Activated naive CD4-positive, alpha-beta T cell treated with anti-CD3 and anti-CD28 coated beads, Interleukin-2, amount 10 ng/mL, durations not matched to agents 7 days and 5 days (primary cell): ENCODE data around the gene FKBP3.

Experiments
- CTCF ChIA-PET: fragments of 350-600 bp; sonication (Branson Sonifier 250); formaldehyde crosslinking; loops from one replicate; lab custom pipeline; 2021; ENCODE audit warnings: antibody characterized with exemption; lab: Charles Lee
- DNase-seq: peaks from one replicate; pipeline ENCODE4 v3.0.0-alpha.2; 2020
- H3K27ac Mint-ChIP-seq: one replicate; pipeline ENCODE4 v1.8.0; 2021; ENCODE audit warnings: mild to moderate bottlenecking, moderate library complexity, mixed read lengths
- H3K27me3 Mint-ChIP-seq: one replicate; pipeline ENCODE4 v1.8.0; 2021; ENCODE audit warnings: mild to moderate bottlenecking, mixed read lengths
- H3K36me3 Mint-ChIP-seq: one replicate; pipeline ENCODE4 v1.8.0; 2021; ENCODE audit warnings: mixed read lengths
- H3K4me1 Mint-ChIP-seq: one replicate; pipeline ENCODE4 v1.8.0; 2021; ENCODE audit warnings: mixed read lengths
- H3K4me3 Mint-ChIP-seq: one replicate; pipeline ENCODE4 v1.8.0; 2021; ENCODE audit warnings: mild to moderate bottlenecking, moderate library complexity, mixed read lengths
- H3K9me3 Mint-ChIP-seq: one replicate; pipeline ENCODE4 v1.8.0; 2021; ENCODE audit warnings: mixed read lengths

Gene FKBP3

GRCh38 chr14:45135156-45135555, 875 bp upstream of the FKBP3 start:
- Mint-ChIP-seq H3K27ac (peak overlapping the region; percentile 100), H3K9me3 (no peaks in the 10 kb centered on the region), H3K27me3 (no peaks in the 10 kb centered on the region), H3K4me1 (peaks cover 52% of the 10 kb centered on the region), H3K36me3 (peaks cover 11% of the 10 kb centered on the region), H3K4me3 (peak overlapping the region; percentile 90)
- DNase-seq: no peak
- CTCF ChIA-PET: interaction anchor here (0.9 to 2.2 kb wide), 3 partner anchors 117 to 173 kb away, joined by 3 to 7 read pairs (median 4); partner anchors contain the start of gene MIS18BP1

- H3K4me1 Mint-ChIP-seq: peaks cover 43% of the 10 kb centered on the region
- H3K27me3 Mint-ChIP-seq: no peaks in the 10 kb centered on the region
- peaks cover 6% of the 10 kb centered on the region for H3K36me3 Mint-ChIP-seq
- peak overlapping the region; percentile 90 for H3K4me3 Mint-ChIP-seq
- no peak for DNase-seq
- H3K9me3 Mint-ChIP-seq: no peaks in the 10 kb centered on the region
- peak overlapping the region; percentile 100 for H3K27ac Mint-ChIP-seq
- CTCF ChIA-PET: interaction anchor here (0.9 to 1.9 kb wide), 3 partner anchors 11 to 135 kb away, joined by 3 to 4 read pairs (median 3); no protein-coding TSS in a partner anchor
Observed at GRCh38 chr14:45133683-45134050, 614 bp downstream of the FKBP3 start.

DNA sequence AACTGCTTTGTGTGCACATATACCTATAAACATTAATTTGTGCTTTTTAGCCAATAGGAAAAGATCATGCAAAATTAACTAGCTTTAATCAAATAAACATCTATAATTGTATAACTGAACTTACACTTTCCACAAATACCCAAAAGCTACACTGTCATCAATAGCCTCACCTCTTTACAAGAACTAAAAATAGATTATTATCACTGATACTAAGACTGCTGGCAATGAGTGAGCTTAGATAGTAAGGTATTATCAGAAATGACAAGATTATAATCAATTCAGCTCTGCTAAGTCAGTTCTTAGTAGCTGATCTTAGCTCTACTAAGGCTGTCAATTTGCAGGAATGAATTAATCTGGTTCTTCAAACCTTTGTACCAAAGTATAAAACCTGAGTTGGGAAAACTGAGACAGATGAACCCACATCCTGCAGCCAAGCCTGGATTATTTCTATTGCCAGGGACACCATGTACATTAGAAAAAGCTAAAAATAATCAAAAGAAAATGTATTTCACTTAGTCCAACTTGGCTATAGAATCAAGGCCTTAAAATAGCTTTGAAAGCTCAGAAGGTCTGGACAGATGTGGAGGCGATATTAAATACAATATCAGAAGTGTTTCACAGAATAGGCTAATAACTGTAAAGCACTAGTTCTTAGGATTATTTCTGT, 5.2 kb downstream of the FKBP3 start:
- peaks cover 24% of the 10 kb centered on the region for H3K4me1 Mint-ChIP-seq
- no peaks in the 10 kb centered on the region for H3K27me3 Mint-ChIP-seq
- CTCF ChIA-PET: interaction anchor here (1.3 kb wide), 3 partner anchors 12 to 139 kb away, joined by 3 to 5 read pairs (median 3); no protein-coding TSS in a partner anchor
- peaks cover 22% of the 10 kb centered on the region for H3K36me3 Mint-ChIP-seq
- DNase-seq: no peak
- H3K4me3 Mint-ChIP-seq: no peak overlapping the region
- H3K27ac Mint-ChIP-seq: no peak overlapping the region
- H3K9me3 Mint-ChIP-seq: no peaks in the 10 kb centered on the region

DNA sequence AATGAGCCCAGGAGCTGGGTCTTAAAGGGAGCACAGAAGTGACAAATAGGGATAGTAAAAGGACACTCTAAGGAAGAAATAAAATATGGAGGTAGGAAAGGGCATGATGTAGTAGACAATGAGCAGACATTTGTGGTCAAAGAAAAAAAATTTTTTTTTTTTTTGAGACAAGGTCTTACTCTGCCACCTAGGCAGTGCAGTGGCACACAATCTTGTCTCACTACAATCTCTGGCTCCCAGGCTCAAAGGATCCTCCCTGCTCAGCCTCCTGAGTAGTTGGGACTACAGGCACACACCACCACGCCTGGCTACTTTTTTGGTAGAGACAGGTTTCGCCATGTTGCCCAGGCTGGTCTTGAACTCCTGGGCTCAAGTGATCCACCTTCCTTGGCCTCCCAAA, 8.5 kb downstream of the FKBP3 start:
- Mint-ChIP-seq H3K36me3 (peaks cover 32% of the 10 kb centered on the region), H3K4me3 (no peak overlapping the region), H3K27me3 (no peaks in the 10 kb centered on the region), H3K27ac (no peak overlapping the region), H3K4me1 (peaks cover 5% of the 10 kb centered on the region), H3K9me3 (no peaks in the 10 kb centered on the region)
- no peak for DNase-seq
- CTCF ChIA-PET: interaction anchor here (0.7 kb wide), 1 partner anchor 190 kb away, joined by 3 read pairs; no protein-coding TSS in a partner anchor

DNA sequence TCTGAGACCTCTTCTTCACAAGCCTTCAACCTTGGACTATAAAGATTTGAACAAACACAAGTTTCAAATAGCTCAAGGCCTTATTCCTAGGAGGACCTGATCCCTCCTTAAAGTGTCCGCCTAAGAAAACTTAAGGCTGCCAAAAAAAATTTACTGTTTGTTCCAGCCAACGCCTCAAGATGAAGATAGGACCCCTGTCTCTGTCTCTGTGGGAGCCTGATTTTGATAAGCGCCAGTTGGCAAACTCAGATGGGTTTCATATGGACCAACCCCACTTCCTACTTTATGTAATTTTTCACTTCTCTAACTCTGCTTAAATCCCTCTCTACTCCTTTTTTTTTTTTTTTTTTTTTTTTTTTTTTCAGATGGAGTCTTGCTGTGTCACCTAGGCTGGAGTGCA, 11.0 kb downstream of the FKBP3 start:
- no peaks in the 10 kb centered on the region for H3K9me3 Mint-ChIP-seq
- no peak overlapping the region for H3K27ac Mint-ChIP-seq
- H3K36me3 Mint-ChIP-seq: peaks cover 44% of the 10 kb centered on the region
- DNase-seq: no peak
- no peak overlapping the region for H3K4me3 Mint-ChIP-seq
- H3K4me1 Mint-ChIP-seq: peaks cover 4% of the 10 kb centered on the region
- CTCF ChIA-PET: interaction anchor here (1.3 kb wide), 1 partner anchor 11 kb away, joined by 3 read pairs; the partner anchor contains the start of gene FKBP3
- H3K27me3 Mint-ChIP-seq: no peaks in the 10 kb centered on the region

GRCh38 chr14:45120096-45120495, 14.2 kb downstream of the FKBP3 start:
- Mint-ChIP-seq H3K27ac (no peak overlapping the region), H3K4me1 (no peaks in the 10 kb centered on the region), H3K36me3 (peaks cover 50% of the 10 kb centered on the region), H3K27me3 (no peaks in the 10 kb centered on the region), H3K4me3 (no peak overlapping the region), H3K9me3 (no peaks in the 10 kb centered on the region)
- CTCF ChIA-PET: no interaction called here
- DNase-seq: no peak

GRCh38 chr14:45118594-45118993, 15.7 kb downstream of the FKBP3 start:
- Mint-ChIP-seq H3K27me3 (no peaks in the 10 kb centered on the region), H3K36me3 (peaks cover 45% of the 10 kb centered on the region), H3K4me3 (no peak overlapping the region), H3K9me3 (no peaks in the 10 kb centered on the region), H3K4me1 (peaks cover 2% of the 10 kb centered on the region), H3K27ac (no peak overlapping the region)
- CTCF ChIA-PET: no interaction called here
- DNase-seq: no peak

GRCh38 chr14:45114327-45114726, 20.0 kb downstream of the FKBP3 start:
- Mint-ChIP-seq H3K4me3 (no peak overlapping the region), H3K36me3 (peaks cover 41% of the 10 kb centered on the region), H3K27me3 (no peaks in the 10 kb centered on the region), H3K27ac (no peak overlapping the region), H3K9me3 (no peaks in the 10 kb centered on the region), H3K4me1 (peaks cover 7% of the 10 kb centered on the region)
- DNase-seq: no peak
- CTCF ChIA-PET: no interaction called here

DNA sequence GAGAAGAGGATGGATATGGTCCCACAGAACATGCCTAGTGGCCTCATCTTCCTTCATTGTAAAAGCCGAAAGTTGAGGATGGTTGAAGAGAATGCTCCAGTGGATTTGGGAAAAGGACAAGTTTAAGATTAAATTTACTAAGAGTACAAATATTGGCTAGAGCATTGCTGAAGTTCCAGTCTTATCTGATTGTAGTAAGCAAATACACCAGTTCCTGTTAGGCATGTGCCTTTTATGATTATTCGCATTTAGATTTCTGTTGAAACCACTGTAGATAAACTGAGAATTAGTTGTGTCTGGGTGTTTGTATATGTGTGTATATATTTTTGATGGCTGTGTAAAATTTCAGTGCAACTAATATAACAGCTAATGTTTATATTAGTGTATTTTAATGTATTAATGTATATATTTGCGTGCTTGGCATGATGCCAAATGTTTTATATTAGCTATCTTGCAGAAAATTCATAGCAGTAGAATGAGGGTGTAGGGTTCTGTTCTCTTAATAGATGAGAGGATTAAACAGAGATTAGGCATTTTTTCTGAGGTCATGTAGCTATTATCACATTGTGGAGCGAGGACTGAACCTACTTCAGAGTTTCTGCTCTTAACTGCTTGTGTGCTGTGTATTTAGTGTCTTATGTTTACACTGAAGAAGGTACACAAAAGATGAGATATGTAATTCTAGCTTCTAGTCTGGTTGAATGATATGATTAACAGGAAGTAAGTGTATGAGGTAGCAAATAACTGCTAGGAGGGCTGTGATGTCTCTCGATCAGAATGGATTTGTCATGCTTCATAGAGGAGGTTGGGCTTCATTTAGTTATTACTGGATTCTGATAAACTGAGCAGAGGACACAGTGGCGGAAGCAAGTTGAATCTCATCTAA, 21.1 kb downstream of the FKBP3 start:
- no peak overlapping the region for H3K4me3 Mint-ChIP-seq
- peaks cover 7% of the 10 kb centered on the region for H3K4me1 Mint-ChIP-seq
- peak overlapping the region; percentile 46 for H3K27ac Mint-ChIP-seq
- H3K36me3 Mint-ChIP-seq: peaks cover 40% of the 10 kb centered on the region
- no peaks in the 10 kb centered on the region for H3K27me3 Mint-ChIP-seq
- CTCF ChIA-PET: interaction anchor here (0.6 kb wide), 1 partner anchor 646 kb away, joined by 3 read pairs; no protein-coding TSS in a partner anchor
- no peaks in the 10 kb centered on the region for H3K9me3 Mint-ChIP-seq
- DNase-seq: no peak

DNA sequence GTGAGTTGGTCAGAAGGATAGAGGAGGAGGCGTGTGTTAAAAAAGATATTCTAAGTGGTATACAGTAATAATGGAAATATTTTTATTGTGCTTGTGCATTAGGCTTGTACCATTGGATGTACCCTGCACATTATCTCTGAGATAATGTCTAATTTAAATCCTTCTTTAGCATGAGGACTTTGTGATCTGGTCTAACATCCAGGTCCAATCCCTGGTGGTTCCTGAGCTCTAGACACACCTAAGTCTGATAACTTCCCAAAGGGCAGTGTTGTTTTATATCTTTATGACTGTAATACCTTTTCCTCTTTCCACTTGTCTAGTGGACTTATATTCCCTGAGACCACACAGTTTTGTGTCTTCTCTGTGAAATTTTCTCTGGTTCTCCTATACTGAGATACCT, 29.7 kb downstream of the FKBP3 start:
- no peaks in the 10 kb centered on the region for H3K4me1 Mint-ChIP-seq
- CTCF ChIA-PET: no interaction called here
- peaks cover 36% of the 10 kb centered on the region for H3K36me3 Mint-ChIP-seq
- no peaks in the 10 kb centered on the region for H3K27me3 Mint-ChIP-seq
- DNase-seq: no peak
- H3K9me3 Mint-ChIP-seq: no peaks in the 10 kb centered on the region
- H3K27ac Mint-ChIP-seq: no peak overlapping the region
- no peak overlapping the region for H3K4me3 Mint-ChIP-seq

DNA sequence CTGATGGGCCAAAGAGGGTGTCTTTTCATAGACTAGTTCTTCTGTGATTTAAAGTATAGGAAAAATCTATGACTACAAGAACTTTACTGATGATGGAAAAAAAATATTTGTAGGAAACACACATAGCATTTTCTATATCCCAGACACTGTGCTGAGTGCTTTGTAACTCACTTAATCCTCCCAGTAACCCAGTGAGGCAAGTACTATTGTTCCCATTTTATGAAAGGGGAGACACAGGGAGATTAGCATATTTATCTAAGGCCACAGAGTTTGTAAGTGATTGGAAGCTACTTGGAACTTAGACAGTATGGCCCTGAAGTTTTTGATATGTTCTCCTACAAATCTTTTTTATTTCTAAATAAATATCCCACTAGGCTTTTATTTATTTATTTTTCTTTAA, 30.5 kb downstream of the FKBP3 start:
- Mint-ChIP-seq H3K9me3 (no peaks in the 10 kb centered on the region), H3K4me3 (no peak overlapping the region), H3K36me3 (peaks cover 36% of the 10 kb centered on the region), H3K4me1 (no peaks in the 10 kb centered on the region), H3K27me3 (no peaks in the 10 kb centered on the region), H3K27ac (no peak overlapping the region)
- no peak for DNase-seq
- CTCF ChIA-PET: no interaction called here

DNA sequence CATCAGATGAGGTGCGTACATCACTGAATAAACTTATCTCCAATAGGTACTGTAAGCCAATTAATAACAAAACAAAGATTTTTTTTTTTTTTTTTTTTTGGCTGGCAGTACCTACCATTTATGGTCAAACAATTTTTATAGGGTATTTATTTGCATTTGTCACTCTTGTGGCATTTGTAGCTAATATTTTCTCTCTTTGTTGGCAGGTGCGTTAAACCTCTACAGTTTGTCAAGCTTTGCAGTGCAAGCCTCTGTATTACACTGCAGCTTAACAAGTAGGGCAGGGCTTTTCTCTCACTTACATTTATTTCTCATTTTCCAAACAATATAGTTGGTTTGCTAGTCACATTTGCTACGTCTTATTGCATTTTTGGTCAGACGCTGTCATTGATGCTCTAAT, 38.1 kb downstream of the FKBP3 start:
- Mint-ChIP-seq H3K36me3 (peaks cover 47% of the 10 kb centered on the region), H3K9me3 (no peaks in the 10 kb centered on the region)
- CTCF ChIA-PET: interaction anchor here (0.7 kb wide), 1 partner anchor 596 kb away, joined by 4 read pairs; no protein-coding TSS in a partner anchor

GRCh38 chr14:45095143-45095542, 39.1 kb downstream of the FKBP3 start:
- Mint-ChIP-seq H3K36me3 (peaks cover 41% of the 10 kb centered on the region), H3K9me3 (no peaks in the 10 kb centered on the region), H3K27ac (no peak overlapping the region), H3K4me1 (peaks cover 8% of the 10 kb centered on the region), H3K27me3 (no peaks in the 10 kb centered on the region), H3K4me3 (no peak overlapping the region)
- DNase-seq: no peak
- CTCF ChIA-PET: no interaction called here

More for the DNA sequence above, 38.1 kb downstream of the FKBP3 start:
- no peak overlapping the region for H3K27ac Mint-ChIP-seq
- no peak overlapping the region for H3K4me3 Mint-ChIP-seq
- no peak for DNase-seq
- H3K27me3 Mint-ChIP-seq: no peaks in the 10 kb centered on the region
- H3K4me1 Mint-ChIP-seq: no peaks in the 10 kb centered on the region

- Mint-ChIP-seq H3K27ac (no peak overlapping the region), H3K36me3 (peaks cover 36% of the 10 kb centered on the region), H3K9me3 (no peaks in the 10 kb centered on the region), H3K4me1 (peaks cover 17% of the 10 kb centered on the region), H3K4me3 (no peak overlapping the region), H3K27me3 (no peaks in the 10 kb centered on the region)
- DNase-seq: no peak
- CTCF ChIA-PET: no interaction called here
Observed at GRCh38 chr14:45094275-45094674, 40.0 kb downstream of the FKBP3 start.
